Vagina (tissue), 2 donors: ENCODE results near the gene C12orf60. TPM values are rescaled to one million over a fixed set of nuclear protein-coding genes. Genes with fewer than 3 reads are reported as not detected.

Source experiments
- DNase-seq, 2 donors: peaks; one replicate each; pipeline ENCODE4 v3.0.0-alpha.2; 2017; ENCODE audit errors: extremely low spot score in 2 of 2
- H3K27ac ChIP-seq: fragments of 200-600 bp; sonication (generic); one replicate; pipeline ENCODE4 v1.5.1; 2019
- H3K27me3 ChIP-seq: fragments of 200-600 bp; sonication (generic); one replicate; pipeline ENCODE4 v1.5.1; 2019
- H3K36me3 ChIP-seq, 2 donors: fragments of 200-600 bp; sonication (generic); one replicate each; pipeline ENCODE4 v1.5.1; 2017 to 2019
- H3K4me1 ChIP-seq: fragments of 200-600 bp; sonication (generic); one replicate; pipeline ENCODE4 v1.5.1; 2019
- H3K4me3 ChIP-seq, 2 donors: fragments of 200-600 bp; sonication (generic); 1 replicate in 1 of 2; 2 replicates in 1 of 2; pipeline ENCODE4 v1.5.1; 2016 to 2019
- H3K9me3 ChIP-seq: fragments of 200-600 bp; sonication (generic); one replicate; pipeline ENCODE4 v1.5.1; 2019
- CTCF ChIP-seq, 3 experiments: fragments of 450-650 bp in 2 of 3; fragments of 200-600 bp in 1 of 3; sonication (generic) in 1 of 3; IDR thresholded peaks; one replicate each; pipeline ENCODE4 v1.5.1; 2017 to 2019; ENCODE audit warnings: antibody characterized with exemption in 3 of 3, mild to moderate bottlenecking in 2 of 3, moderate library complexity in 2 of 3
- POLR2A ChIP-seq, 2 donors: fragments of 450-650 bp; IDR thresholded peaks; one replicate each; pipeline ENCODE4 v1.6.1; 2017; ENCODE audit warnings: antibody characterized with exemption in 2 of 2, mild to moderate bottlenecking in 2 of 2, moderate library complexity in 2 of 2
- POLR2AphosphoS5 ChIP-seq, 2 donors: sonication (generic); formaldehyde crosslinking; IDR thresholded peaks; one replicate each; pipeline ENCODE4 v1.9.0; 2017; ENCODE audit warnings: antibody characterized with exemption in 2 of 2, mild to moderate bottlenecking in 2 of 2, low read depth in 1 of 2; ENCODE audit not compliant: insufficient read depth in 1 of 2
- intact Hi-C: fragments of 100-400 bp; cut with DNase I; formaldehyde crosslinking; loops from one replicate; pipeline ENCODE4 v1.15.1; 2023
- total RNA-seq: library from RNA; depleted of rRNA; stranded (reverse); fragments of >200 nt; gene quantifications from one replicate; pipeline ENCODE4 v1.2.3, GENCODE V29; 2016

Gene C12orf60
- total RNA-seq, 1 donor from 2014 or later = 0.74 TPM

GRCh38 chr12:14833336-14833735 is 29.9 kb downstream of the C12orf60 start:
- no peak for DNase-seq
- H3K27ac ChIP-seq = no peak overlapping the region
- H3K27me3 ChIP-seq = no peaks in the 10 kb centered on the region
- no peak overlapping the region for H3K4me3 ChIP-seq
- intact Hi-C loops = no loop called here
- no peaks in the 10 kb centered on the region for H3K9me3 ChIP-seq
- no peaks in the 10 kb centered on the region for H3K4me1 ChIP-seq
- H3K36me3 ChIP-seq = no peaks in the 10 kb centered on the region
- no peak for TF ChIP-seq POLR2A (IDR thresholded peaks at IDR 0.05)
- no peak for TF ChIP-seq CTCF (IDR thresholded peaks at IDR 0.05)
- no peak for TF ChIP-seq POLR2AphosphoS5 (IDR thresholded peaks at IDR 0.05; ENCODE audit: insufficient read depth in 1 of 2, low read depth in 1 of 2)

GRCh38 chr12:14833952-14834351 is 30.5 kb downstream of the C12orf60 start:
- intact Hi-C loops = no loop called here
- Histone ChIP-seq H3K36me3 (no peaks in the 10 kb centered on the region), H3K27ac (no peak overlapping the region), H3K27me3 (no peaks in the 10 kb centered on the region), H3K4me1 (no peaks in the 10 kb centered on the region), H3K9me3 (no peaks in the 10 kb centered on the region), H3K4me3 (no peak overlapping the region)
- TF ChIP-seq CTCF (IDR thresholded peaks at IDR 0.05) (no peak), POLR2AphosphoS5 (IDR thresholded peaks at IDR 0.05; ENCODE audit: insufficient read depth in 1 of 2, low read depth in 1 of 2) (no peak), POLR2A (IDR thresholded peaks at IDR 0.05) (no peak)
- DNase-seq = no peak

GRCh38 chr12:14834509-14834908 is 31.0 kb downstream of the C12orf60 start:
- intact Hi-C loops = no loop called here
- H3K4me3 ChIP-seq = no peak overlapping the region
- no peaks in the 10 kb centered on the region for H3K27me3 ChIP-seq
- DNase-seq = no peak
- H3K4me1 ChIP-seq = no peaks in the 10 kb centered on the region
- no peak for TF ChIP-seq POLR2AphosphoS5 (IDR thresholded peaks at IDR 0.05; ENCODE audit: insufficient read depth in 1 of 2, low read depth in 1 of 2)
- no peak for TF ChIP-seq CTCF (IDR thresholded peaks at IDR 0.05)
- TF ChIP-seq POLR2A (IDR thresholded peaks at IDR 0.05) = no peak
- no peak overlapping the region for H3K27ac ChIP-seq
- no peaks in the 10 kb centered on the region for H3K9me3 ChIP-seq
- no peaks in the 10 kb centered on the region for H3K36me3 ChIP-seq

- H3K27me3 ChIP-seq = no peaks in the 10 kb centered on the region
- no peak for DNase-seq
- TF ChIP-seq CTCF (IDR thresholded peaks at IDR 0.05) (no peak), POLR2AphosphoS5 (IDR thresholded peaks at IDR 0.05; ENCODE audit: insufficient read depth in 1 of 2, low read depth in 1 of 2) (no peak), POLR2A (IDR thresholded peaks at IDR 0.05) (no peak)
- H3K4me3 ChIP-seq = no peak overlapping the region
- no peaks in the 10 kb centered on the region for H3K36me3 ChIP-seq
- no peak overlapping the region for H3K27ac ChIP-seq
- H3K9me3 ChIP-seq = no peaks in the 10 kb centered on the region
- intact Hi-C loops = no loop called here
- peaks cover 2% of the 10 kb centered on the region for H3K4me1 ChIP-seq
Measured at GRCh38 chr12:14836336-14837210, 33.1 kb downstream of the C12orf60 start.

GRCh38 chr12:14839262-14839661 is 35.8 kb downstream of the C12orf60 start:
- intact Hi-C loops = no loop called here
- Histone ChIP-seq H3K27ac (no peak overlapping the region), H3K4me3 (no peak overlapping the region), H3K27me3 (no peaks in the 10 kb centered on the region), H3K36me3 (no peaks in the 10 kb centered on the region), H3K9me3 (no peaks in the 10 kb centered on the region), H3K4me1 (peaks cover 9% of the 10 kb centered on the region)
- DNase-seq = no peak
- no peak for TF ChIP-seq CTCF (IDR thresholded peaks at IDR 0.05)
- no peak for TF ChIP-seq POLR2A (IDR thresholded peaks at IDR 0.05)
- TF ChIP-seq POLR2AphosphoS5 (IDR thresholded peaks at IDR 0.05; ENCODE audit: insufficient read depth in 1 of 2, low read depth in 1 of 2) = no peak
